SK-N-SH treated with all-trans-retinoic acid at 6 μM for 48 hours (cell line): ENCODE data around the gene RPL18A.

Experiments
- TCF4 ChIP-seq: fragments of 250-450 bp; sonication (Bioruptor Pico); IDR thresholded peaks from 2 replicates; pipeline ENCODE4 v1.8.0; 2021; ENCODE audit warnings: mild to moderate bottlenecking, moderate library complexity, borderline replicate concordance
- ZNF70 ChIP-seq: fragments of 450-650 bp; formaldehyde crosslinking; IDR thresholded peaks from 2 replicates; pipeline ENCODE4 v1.5.0; 2020; ENCODE audit warnings: mild to moderate bottlenecking, moderate library complexity
- TF ChIP-seq, protein P1 (sequence below): fragments of 250-450 bp; sonication (Bioruptor Pico); IDR thresholded peaks from 2 replicates; pipeline ENCODE4 v1.8.0; 2021; ENCODE audit warnings: low read depth, mild to moderate bottlenecking, moderate library complexity, borderline replicate concordance
- TF ChIP-seq, protein P2 (sequence below): fragments of 250-450 bp; sonication (Bioruptor Pico); IDR thresholded peaks from 2 replicates; pipeline ENCODE4 v1.8.0; 2020; ENCODE audit warnings: mild to moderate bottlenecking, moderate library complexity, borderline replicate concordance
- TF ChIP-seq, protein P3 (sequence below): fragments of 250-450 bp; sonication (Bioruptor Pico); IDR thresholded peaks from 2 replicates; pipeline ENCODE4 v1.5.0; 2020; ENCODE audit warnings: mild to moderate bottlenecking, moderate library complexity

DNA sequence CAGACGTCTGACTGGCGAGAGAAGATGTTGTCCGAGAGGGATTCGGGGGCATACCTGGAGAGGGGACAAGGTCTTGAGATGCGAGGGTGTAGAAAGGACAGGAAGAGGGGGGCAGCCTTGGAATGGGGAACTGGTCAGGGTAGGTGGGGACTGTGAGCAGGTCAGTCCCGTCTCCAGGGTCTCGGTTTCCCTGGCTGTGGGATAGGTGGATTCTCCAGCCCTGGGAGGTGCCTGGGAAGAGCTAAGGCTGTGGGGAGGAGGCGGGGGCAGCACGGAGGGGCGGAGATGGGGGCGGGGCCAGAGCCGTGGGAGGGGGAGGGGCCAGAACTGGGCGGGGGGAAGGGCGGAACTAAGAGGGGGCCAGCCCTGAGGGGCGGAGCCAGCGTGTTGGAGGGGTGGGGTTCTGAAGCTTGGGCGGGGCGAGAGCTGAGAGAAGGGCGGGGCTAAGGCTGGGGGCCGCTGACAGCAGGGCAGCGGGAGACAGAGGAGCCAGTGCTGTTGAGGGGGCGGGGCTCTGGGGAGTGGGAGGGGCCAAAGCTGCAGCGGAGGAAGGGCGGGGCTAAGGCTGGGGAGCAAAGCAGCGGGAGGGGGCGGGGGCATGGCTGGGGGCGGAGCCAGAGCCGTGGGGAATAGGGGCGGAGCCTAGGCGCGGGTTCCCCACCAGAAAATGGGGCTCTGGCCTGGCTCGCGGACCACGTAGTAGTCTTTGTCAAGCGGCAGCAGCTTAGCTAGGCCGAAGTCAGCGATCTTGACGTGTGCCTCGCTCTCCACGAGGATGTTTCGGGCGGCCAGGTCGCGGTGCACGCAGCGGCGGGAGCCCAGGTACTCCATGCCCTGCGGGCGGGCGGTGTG, 28.9 kb upstream of the RPL18A start:
- TF ChIP-seq TCF4 (no peak), ZNF70 (CRISPR knock-in tag) (no peak)
- TF ChIP-seq, protein P1, sequence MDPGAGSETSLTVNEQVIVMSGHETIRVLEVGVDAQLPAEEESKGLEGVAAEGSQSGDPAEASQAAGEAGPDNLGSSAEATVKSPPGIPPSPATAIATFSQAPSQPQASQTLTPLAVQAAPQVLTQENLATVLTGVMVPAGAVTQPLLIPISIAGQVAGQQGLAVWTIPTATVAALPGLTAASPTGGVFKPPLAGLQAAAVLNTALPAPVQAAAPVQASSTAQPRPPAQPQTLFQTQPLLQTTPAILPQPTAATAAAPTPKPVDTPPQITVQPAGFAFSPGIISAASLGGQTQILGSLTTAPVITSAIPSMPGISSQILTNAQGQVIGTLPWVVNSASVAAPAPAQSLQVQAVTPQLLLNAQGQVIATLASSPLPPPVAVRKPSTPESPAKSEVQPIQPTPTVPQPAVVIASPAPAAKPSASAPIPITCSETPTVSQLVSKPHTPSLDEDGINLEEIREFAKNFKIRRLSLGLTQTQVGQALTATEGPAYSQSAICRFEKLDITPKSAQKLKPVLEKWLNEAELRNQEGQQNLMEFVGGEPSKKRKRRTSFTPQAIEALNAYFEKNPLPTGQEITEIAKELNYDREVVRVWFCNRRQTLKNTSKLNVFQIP (CRISPR knock-in tag) = no peak
- TF ChIP-seq, protein P2, sequence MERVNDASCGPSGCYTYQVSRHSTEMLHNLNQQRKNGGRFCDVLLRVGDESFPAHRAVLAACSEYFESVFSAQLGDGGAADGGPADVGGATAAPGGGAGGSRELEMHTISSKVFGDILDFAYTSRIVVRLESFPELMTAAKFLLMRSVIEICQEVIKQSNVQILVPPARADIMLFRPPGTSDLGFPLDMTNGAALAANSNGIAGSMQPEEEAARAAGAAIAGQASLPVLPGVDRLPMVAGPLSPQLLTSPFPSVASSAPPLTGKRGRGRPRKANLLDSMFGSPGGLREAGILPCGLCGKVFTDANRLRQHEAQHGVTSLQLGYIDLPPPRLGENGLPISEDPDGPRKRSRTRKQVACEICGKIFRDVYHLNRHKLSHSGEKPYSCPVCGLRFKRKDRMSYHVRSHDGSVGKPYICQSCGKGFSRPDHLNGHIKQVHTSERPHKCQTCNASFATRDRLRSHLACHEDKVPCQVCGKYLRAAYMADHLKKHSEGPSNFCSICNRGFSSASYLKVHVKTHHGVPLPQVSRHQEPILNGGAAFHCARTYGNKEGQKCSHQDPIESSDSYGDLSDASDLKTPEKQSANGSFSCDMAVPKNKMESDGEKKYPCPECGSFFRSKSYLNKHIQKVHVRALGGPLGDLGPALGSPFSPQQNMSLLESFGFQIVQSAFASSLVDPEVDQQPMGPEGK (CRISPR knock-in tag) = no peak
- TF ChIP-seq, protein P3, sequence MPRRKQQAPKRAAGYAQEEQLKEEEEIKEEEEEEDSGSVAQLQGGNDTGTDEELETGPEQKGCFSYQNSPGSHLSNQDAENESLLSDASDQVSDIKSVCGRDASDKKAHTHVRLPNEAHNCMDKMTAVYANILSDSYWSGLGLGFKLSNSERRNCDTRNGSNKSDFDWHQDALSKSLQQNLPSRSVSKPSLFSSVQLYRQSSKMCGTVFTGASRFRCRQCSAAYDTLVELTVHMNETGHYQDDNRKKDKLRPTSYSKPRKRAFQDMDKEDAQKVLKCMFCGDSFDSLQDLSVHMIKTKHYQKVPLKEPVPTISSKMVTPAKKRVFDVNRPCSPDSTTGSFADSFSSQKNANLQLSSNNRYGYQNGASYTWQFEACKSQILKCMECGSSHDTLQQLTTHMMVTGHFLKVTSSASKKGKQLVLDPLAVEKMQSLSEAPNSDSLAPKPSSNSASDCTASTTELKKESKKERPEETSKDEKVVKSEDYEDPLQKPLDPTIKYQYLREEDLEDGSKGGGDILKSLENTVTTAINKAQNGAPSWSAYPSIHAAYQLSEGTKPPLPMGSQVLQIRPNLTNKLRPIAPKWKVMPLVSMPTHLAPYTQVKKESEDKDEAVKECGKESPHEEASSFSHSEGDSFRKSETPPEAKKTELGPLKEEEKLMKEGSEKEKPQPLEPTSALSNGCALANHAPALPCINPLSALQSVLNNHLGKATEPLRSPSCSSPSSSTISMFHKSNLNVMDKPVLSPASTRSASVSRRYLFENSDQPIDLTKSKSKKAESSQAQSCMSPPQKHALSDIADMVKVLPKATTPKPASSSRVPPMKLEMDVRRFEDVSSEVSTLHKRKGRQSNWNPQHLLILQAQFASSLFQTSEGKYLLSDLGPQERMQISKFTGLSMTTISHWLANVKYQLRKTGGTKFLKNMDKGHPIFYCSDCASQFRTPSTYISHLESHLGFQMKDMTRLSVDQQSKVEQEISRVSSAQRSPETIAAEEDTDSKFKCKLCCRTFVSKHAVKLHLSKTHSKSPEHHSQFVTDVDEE (CRISPR knock-in tag) = no peak
